ENCODE results near the gene CA9. TPM values are rescaled to one million over a fixed set of nuclear protein-coding genes. Genes with fewer than 3 reads are reported as not detected.

Gene CA9
- total and polyA plus RNA-seq, 2 donors from 2014 or later, result 0.67 to 0.85 TPM

DNA sequence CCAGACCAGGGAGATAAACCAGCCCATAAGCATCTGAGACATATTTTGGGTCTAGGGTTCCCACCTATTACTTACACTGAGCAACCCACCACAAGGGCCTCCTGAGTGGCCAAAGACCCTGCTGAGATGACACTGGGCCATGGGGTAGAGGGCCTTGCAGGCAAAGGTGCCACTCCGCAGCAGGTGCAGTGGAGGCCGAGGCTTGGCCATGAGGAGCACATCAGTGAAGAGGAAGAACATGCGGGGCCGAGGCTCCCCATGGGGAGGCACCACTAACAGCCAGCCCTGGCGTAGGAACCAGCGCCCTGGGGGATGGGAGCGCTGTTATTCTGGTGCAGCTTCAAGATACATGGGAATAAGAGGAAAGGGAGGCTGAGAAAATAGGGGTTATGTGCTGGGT, 11.3 kb upstream of the CA9 start:
- H3K27ac ChIP-seq (ENCODE audit: low read depth in 2 of 2, low read length in 2 of 2), result no peak overlapping the region
- FAIRE-seq, result no peak

DNA sequence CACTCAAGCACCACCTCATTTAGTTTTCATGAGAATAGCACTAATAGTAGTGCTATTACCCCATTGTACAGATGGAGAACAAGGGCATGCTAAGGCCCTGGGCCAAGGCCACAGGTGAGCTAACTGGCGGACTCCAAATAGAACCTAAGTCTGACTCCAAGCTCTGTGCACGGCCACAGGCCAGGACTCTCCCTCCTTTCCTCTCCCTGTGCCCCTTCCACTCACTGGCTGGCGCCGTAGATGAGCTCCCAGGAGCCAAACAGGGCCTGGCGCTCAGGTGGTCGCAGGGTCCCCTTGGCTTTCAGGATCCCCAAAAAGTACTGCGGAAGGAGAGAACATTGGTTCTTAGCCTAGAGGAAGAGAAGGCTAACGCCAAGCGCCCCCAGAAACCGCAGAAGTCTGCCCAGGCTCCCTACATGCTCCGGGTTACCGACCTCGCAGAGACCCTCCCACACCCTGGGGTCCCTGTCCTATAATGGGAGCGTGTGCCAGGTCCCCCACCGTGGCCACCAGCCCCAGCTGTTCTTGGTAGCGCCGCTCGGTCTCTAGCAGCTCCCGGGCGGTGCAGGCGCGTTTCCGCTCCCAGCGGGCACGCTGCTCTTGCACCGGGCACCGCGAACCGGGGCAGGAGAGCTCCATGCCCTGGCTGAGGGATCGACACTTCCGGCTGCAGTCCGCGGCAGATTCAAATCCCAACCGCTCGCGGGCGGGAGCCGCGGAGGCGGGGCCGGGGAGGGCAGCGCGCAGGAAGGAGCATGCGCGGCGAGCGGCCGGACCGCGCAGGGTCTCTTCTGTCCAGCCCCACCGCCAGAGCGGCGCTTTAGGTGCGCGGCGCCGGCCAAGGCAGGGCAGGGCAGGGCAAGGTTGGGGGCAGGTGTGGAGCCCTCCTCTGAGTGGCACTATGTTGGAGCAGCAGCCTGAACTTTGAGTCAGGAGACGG, 8.9 kb upstream of the CA9 start, which contains the start of gene ARHGEF39:
TSS of gene ARHGEF39 (minus strand) at position 665 of the 940 bp plus-strand sequence. CDS start at position 639, 26 bp downstream.
- FAIRE-seq (no peak), DNase-seq (peak; percentile 89 to 95 (median 92))
- Histone ChIP-seq H3K9ac (ENCODE audit: low read length in 3 of 3) (peak within 1 kb of the TSS in 2 of 3 donors; percentile 39 to 45), H3K9me3 (ENCODE audit: control insufficient read depth in 2 of 3, insufficient read depth in 1 of 3, low read length in 3 of 3) (no peaks in the 10 kb centered on the region), H3K4me1 (ENCODE audit: control insufficient read depth in 2 of 3, insufficient read depth in 2 of 3, low read depth in 1 of 3, low read length in 3 of 3) (peaks cover 0 to 16% (median 15%) of the 10 kb centered on the region in 3 donors), H3K36me3 (ENCODE audit: control insufficient read depth in 2 of 3, insufficient read depth in 3 of 3, low read length in 3 of 3) (peaks cover 0 to 10% (median 3%) of the 10 kb centered on the region in 3 donors), H3K27me3 (ENCODE audit: control insufficient read depth, insufficient read depth, low read length) (no peaks in the 10 kb centered on the region), H3K4me3 (ENCODE audit: low read length in 3 of 3) (peak within 1 kb of the TSS; percentile 63 to 64 (median 64)), H3K27ac (ENCODE audit: low read depth in 2 of 2, low read length in 2 of 2) (peak within 1 kb of the TSS; percentile 37 to 38)
- intact Hi-C loops (cut with DNase I), result no loop called here
- TF ChIP-seq, protein P1, sequence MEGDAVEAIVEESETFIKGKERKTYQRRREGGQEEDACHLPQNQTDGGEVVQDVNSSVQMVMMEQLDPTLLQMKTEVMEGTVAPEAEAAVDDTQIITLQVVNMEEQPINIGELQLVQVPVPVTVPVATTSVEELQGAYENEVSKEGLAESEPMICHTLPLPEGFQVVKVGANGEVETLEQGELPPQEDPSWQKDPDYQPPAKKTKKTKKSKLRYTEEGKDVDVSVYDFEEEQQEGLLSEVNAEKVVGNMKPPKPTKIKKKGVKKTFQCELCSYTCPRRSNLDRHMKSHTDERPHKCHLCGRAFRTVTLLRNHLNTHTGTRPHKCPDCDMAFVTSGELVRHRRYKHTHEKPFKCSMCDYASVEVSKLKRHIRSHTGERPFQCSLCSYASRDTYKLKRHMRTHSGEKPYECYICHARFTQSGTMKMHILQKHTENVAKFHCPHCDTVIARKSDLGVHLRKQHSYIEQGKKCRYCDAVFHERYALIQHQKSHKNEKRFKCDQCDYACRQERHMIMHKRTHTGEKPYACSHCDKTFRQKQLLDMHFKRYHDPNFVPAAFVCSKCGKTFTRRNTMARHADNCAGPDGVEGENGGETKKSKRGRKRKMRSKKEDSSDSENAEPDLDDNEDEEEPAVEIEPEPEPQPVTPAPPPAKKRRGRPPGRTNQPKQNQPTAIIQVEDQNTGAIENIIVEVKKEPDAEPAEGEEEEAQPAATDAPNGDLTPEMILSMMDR (IDR thresholded peaks at IDR 0.05; ENCODE audit: borderline replicate concordance, extremely low read depth, insufficient read depth), result peak; percentile 18

More for the DNA sequence above, 11.3 kb upstream of the CA9 start:
- no peak for DNase-seq
- Histone ChIP-seq H3K4me3 (ENCODE audit: low read length in 3 of 3) (no peak overlapping the region), H3K27me3 (ENCODE audit: control insufficient read depth, insufficient read depth, low read length) (no peaks in the 10 kb centered on the region), H3K36me3 (ENCODE audit: control insufficient read depth in 2 of 3, insufficient read depth in 3 of 3, low read length in 3 of 3) (peaks cover 0 to 10% (median 3%) of the 10 kb centered on the region in 3 donors), H3K9ac (ENCODE audit: low read length in 3 of 3) (no peak overlapping the region), H3K4me1 (ENCODE audit: control insufficient read depth in 2 of 3, insufficient read depth in 2 of 3, low read depth in 1 of 3, low read length in 3 of 3) (peaks cover 0 to 18% (median 14%) of the 10 kb centered on the region in 3 donors), H3K9me3 (ENCODE audit: control insufficient read depth in 2 of 3, insufficient read depth in 1 of 3, low read length in 3 of 3) (no peaks in the 10 kb centered on the region)
- TF ChIP-seq, protein P1 (IDR thresholded peaks at IDR 0.05; ENCODE audit: borderline replicate concordance, extremely low read depth, insufficient read depth), result no peak
- intact Hi-C loops (cut with DNase I), result no loop called here

DNA sequence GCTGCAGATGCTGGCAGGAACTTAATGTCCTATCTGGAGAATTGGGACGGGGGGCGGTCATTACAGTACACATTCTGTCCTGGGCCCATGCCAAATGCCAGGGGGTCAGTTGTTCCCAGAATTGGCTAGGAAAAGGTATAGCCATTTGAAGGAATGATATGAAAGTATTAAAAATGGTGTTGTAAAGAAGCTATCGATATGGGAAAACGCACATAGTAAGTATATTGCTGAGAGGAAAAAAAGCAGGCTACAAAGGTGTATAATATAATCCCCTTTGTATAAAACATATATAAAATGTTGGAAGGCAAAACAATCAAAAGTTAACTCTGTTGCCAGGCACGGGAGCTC, 8.3 kb upstream of the CA9 start:
- peaks cover 0 to 18% (median 16%) of the 10 kb centered on the region in 3 donors for H3K4me1 ChIP-seq (ENCODE audit: control insufficient read depth in 2 of 3, insufficient read depth in 2 of 3, low read depth in 1 of 3, low read length in 3 of 3)
- DNase-seq (no peak), FAIRE-seq (no peak)
- TF ChIP-seq, protein P1 (IDR thresholded peaks at IDR 0.05; ENCODE audit: borderline replicate concordance, extremely low read depth, insufficient read depth), result no peak
- intact Hi-C loops (cut with DNase I), result no loop called here
- peaks cover 0 to 9% (median 3%) of the 10 kb centered on the region in 3 donors for H3K36me3 ChIP-seq (ENCODE audit: control insufficient read depth in 2 of 3, insufficient read depth in 3 of 3, low read length in 3 of 3)
- no peaks in the 10 kb centered on the region for H3K9me3 ChIP-seq (ENCODE audit: control insufficient read depth in 2 of 3, insufficient read depth in 1 of 3, low read length in 3 of 3)
- H3K27ac ChIP-seq (ENCODE audit: low read depth in 2 of 2, low read length in 2 of 2), result peak overlapping the region in 1 of 2 donors; percentile 38
- H3K27me3 ChIP-seq (ENCODE audit: control insufficient read depth, insufficient read depth, low read length), result no peaks in the 10 kb centered on the region
- peak overlapping the region; percentile 63 to 64 (median 64) for H3K4me3 ChIP-seq (ENCODE audit: low read length in 3 of 3)
- peak overlapping the region in 2 of 3 donors; percentile 39 to 45 for H3K9ac ChIP-seq (ENCODE audit: low read length in 3 of 3)

Data from kidney (tissue), 14 donors.